DOHH2 (cell line): ENCODE data around the gene RRP1B.

Source experiments
- H3F3A ChIP-seq: fragments of 200-600 bp; sonication (generic), shearing (Covaris generic); 2 replicates; pipeline ENCODE4 v1.6.0; 2016; ENCODE audit warnings: antibody characterized with exemption, mild to moderate bottlenecking; ENCODE audit not compliant: control insufficient read depth, insufficient read depth
- H3K27ac ChIP-seq: fragments of 200-600 bp; sonication (generic); 2 replicates; pipeline ENCODE4 v1.5.1; 2014; ENCODE audit warnings: low read depth, mild to moderate bottlenecking, low read length, moderate library complexity
- H3K27me3 ChIP-seq: fragments of 200-600 bp; sonication (generic); 2 replicates; pipeline ENCODE4 v1.6.1; 2014; ENCODE audit warnings: mild to moderate bottlenecking, low read length, mixed read lengths; ENCODE audit not compliant: control insufficient read depth
- H3K36me3 ChIP-seq: fragments of 200-600 bp; sonication (generic); 2 replicates; pipeline ENCODE4 v1.6.1; 2014; ENCODE audit warnings: mild to moderate bottlenecking, low read length, moderate library complexity, mixed read lengths; ENCODE audit not compliant: control insufficient read depth
- H3K4me1 ChIP-seq: fragments of 200-600 bp; sonication (generic); 2 replicates; pipeline ENCODE4 v1.6.1; 2014; ENCODE audit warnings: mild to moderate bottlenecking, low read length, mixed read lengths; ENCODE audit not compliant: control insufficient read depth
- H3K4me2 ChIP-seq: fragments of 200-600 bp; sonication (generic); 2 replicates; pipeline ENCODE4 v1.6.0; 2014; ENCODE audit warnings: mild to moderate bottlenecking, low read length, moderate library complexity
- H3K4me3 ChIP-seq: fragments of 200-600 bp; sonication (generic); 2 replicates; pipeline ENCODE4 v1.5.1; 2014; ENCODE audit warnings: mild to moderate bottlenecking, low read length, mixed read lengths
- H3K79me2 ChIP-seq: fragments of 200-600 bp; sonication (generic); 2 replicates; pipeline ENCODE4 v1.6.1; 2014; ENCODE audit warnings: mild to moderate bottlenecking, low read length, mixed read lengths; ENCODE audit not compliant: control insufficient read depth
- H3K9me2 ChIP-seq: fragments of 200-600 bp; sonication (generic); replicated peaks from 2 replicates; pipeline ENCODE4 v1.6.1; 2014; ENCODE audit warnings: mild to moderate bottlenecking, low read length, mixed read lengths; ENCODE audit not compliant: control insufficient read depth
- H3K9me3 ChIP-seq: fragments of 200-600 bp; sonication (generic); 2 replicates; pipeline ENCODE4 v1.6.1; 2014; ENCODE audit warnings: antibody characterized with exemption, low read length, mixed read lengths; ENCODE audit not compliant: control insufficient read depth, insufficient read depth
- H4K20me1 ChIP-seq: fragments of 200-600 bp; sonication (generic); 2 replicates; pipeline ENCODE4 v1.6.0; 2014; ENCODE audit warnings: low read depth, mild to moderate bottlenecking, antibody characterized with exemption, low read length, moderate library complexity; ENCODE audit not compliant: control insufficient read depth, insufficient read depth
- EZH2phosphoT487 ChIP-seq: fragments of 200-600 bp; sonication (generic); IDR thresholded peaks from 2 replicates; pipeline ENCODE4 v1.6.1; 2017; ENCODE audit warnings: borderline replicate concordance, mild to moderate bottlenecking, antibody characterized with exemption, low read length, moderate library complexity, mixed read lengths
- TF ChIP-seq, protein P1 (sequence below): fragments of 200-600 bp; sonication (generic); IDR thresholded peaks from one replicate; pipeline ENCODE4 v1.5.1; 2014; ENCODE audit warnings: antibody characterized with exemption, mild to moderate bottlenecking, low read depth, low read length; ENCODE audit not compliant: poor library complexity, severe bottlenecking

RRP1B gene

DNA sequence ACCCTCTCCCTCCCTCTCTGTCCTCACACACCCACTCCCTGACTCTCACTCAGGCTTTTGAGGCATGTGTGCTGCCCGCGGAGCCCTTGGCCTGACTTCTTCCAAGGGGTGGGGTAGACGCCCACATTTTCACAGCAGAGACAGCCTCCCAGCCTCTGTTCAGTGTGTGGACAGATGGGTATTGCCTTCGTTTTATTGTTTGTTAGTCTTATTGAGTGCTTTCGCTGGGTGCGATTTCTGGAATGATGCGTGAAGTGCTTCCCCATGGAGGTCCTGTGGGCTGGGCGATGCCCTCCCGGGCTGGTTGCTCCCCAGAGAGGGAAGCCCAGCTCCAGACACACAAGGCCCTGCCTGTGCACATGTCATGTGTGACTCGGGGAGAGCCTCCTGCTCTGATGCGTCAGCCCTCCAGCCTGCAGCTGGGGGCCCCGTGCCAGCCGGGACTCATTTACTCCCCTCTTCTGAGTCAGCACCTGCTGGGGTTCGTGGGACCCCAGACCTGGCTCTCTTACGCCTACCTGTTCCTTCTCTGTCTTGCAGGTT is 74.2 kb downstream of the RRP1B start:
- Histone ChIP-seq H3K9me3 (no peaks in the 10 kb centered on the region), H3K27ac (no peak overlapping the region), H3K4me3 (no peak overlapping the region), H3F3A (peaks cover 3% of the 10 kb centered on the region; the same call in 1 of the 2 replicates), H3K9me2 (no peaks in the 10 kb centered on the region), H3K4me2 (no peak overlapping the region), H4K20me1 (peaks cover 13% of the 10 kb centered on the region; the same call in 1 of the 2 replicates), H3K4me1 (peaks cover 10% of the 10 kb centered on the region), H3K36me3 (no peaks in the 10 kb centered on the region), H3K79me2 (peaks cover 35% of the 10 kb centered on the region), H3K27me3 (no peaks in the 10 kb centered on the region)
- no peak for TF ChIP-seq EZH2phosphoT487
- TF ChIP-seq, protein P1, sequence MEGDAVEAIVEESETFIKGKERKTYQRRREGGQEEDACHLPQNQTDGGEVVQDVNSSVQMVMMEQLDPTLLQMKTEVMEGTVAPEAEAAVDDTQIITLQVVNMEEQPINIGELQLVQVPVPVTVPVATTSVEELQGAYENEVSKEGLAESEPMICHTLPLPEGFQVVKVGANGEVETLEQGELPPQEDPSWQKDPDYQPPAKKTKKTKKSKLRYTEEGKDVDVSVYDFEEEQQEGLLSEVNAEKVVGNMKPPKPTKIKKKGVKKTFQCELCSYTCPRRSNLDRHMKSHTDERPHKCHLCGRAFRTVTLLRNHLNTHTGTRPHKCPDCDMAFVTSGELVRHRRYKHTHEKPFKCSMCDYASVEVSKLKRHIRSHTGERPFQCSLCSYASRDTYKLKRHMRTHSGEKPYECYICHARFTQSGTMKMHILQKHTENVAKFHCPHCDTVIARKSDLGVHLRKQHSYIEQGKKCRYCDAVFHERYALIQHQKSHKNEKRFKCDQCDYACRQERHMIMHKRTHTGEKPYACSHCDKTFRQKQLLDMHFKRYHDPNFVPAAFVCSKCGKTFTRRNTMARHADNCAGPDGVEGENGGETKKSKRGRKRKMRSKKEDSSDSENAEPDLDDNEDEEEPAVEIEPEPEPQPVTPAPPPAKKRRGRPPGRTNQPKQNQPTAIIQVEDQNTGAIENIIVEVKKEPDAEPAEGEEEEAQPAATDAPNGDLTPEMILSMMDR = no peak

DNA sequence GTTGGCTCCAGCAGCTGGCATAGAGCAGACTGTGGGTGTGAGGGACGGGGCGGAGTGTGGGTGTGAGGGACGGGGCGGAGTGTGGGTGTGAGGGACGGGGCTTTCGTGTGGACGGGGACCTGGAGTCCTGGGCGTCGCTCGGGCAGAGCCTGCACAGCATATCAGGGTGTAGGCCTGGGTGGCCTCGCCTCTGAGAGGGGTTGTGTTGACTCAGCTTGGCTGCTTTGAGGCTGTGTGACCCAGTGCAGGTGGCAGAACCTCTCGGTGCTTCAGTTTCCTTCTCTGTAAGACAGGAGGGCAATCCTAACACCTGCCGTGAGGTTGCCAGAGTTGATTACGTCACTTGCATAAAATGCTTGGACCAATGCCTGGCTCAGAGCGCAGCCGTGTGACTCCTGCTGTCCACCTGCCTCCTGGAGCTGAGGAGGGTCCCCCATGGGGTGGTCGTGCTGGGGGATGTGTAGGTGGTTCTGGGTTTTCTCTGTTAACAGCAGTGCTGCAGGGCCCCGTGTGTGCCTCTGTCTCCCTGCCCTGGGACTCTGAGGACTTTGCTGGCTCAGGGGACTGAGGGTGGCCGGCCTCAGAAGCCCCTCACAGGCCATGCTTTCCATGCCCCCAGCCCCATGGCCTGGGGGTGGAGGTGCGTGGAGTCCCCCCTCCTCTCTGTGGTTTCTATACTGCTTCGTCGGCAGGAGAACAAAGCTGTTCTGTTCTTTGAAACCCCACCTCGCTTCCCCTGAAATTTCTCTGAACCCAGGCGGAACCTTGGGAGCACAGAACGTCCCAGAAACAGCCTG is 75.0 kb downstream of the RRP1B start:
- H3K36me3 ChIP-seq = no peaks in the 10 kb centered on the region
- TF ChIP-seq, protein P1 = no peak
- no peak for TF ChIP-seq EZH2phosphoT487
- H3K4me3 ChIP-seq = no peak overlapping the region
- H3F3A ChIP-seq = peaks cover 3% of the 10 kb centered on the region; the same call in 1 of the 2 replicates
- H3K27me3 ChIP-seq = no peaks in the 10 kb centered on the region
- peaks cover 2% of the 10 kb centered on the region for H3K4me1 ChIP-seq
- H3K79me2 ChIP-seq = peaks cover 28% of the 10 kb centered on the region
- H3K4me2 ChIP-seq = no peak overlapping the region
- H3K9me3 ChIP-seq = no peaks in the 10 kb centered on the region
- H3K27ac ChIP-seq = no peak overlapping the region
- H3K9me2 ChIP-seq = no peaks in the 10 kb centered on the region
- H4K20me1 ChIP-seq = peaks cover 10% of the 10 kb centered on the region; the same call in 1 of the 2 replicates

DNA sequence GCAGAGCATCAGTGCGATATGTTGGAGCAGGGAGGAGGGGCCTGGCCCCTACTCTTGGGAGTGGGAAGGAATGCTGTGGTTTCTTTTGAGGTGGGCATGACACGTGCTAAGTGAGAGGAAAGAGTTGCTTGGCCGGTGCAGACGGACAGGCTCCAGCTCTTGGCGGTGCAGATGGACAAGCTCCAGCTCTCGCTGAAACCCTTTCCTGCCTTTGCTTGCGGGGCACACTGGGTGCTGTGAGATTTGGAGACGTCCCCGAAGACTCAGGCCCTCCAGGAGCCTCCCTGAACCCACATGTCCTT is 75.5 kb downstream of the RRP1B start:
- Histone ChIP-seq H3K36me3 (no peaks in the 10 kb centered on the region), H3K79me2 (peaks cover 23% of the 10 kb centered on the region), H3K27ac (no peak overlapping the region), H3F3A (0 out of 2 replicates have a peak, but pooled peaks cover 3% of the 10 kb centered on the region), H4K20me1 (0 out of 2 replicates have a peak, but pooled peaks cover 7% of the 10 kb centered on the region), H3K4me2 (no peak overlapping the region), H3K4me3 (no peak overlapping the region), H3K27me3 (no peaks in the 10 kb centered on the region), H3K4me1 (no peaks in the 10 kb centered on the region), H3K9me2 (no peaks in the 10 kb centered on the region), H3K9me3 (no peaks in the 10 kb centered on the region)
- TF ChIP-seq EZH2phosphoT487 = no peak
- TF ChIP-seq, protein P1 = no peak
